RWPE1 (cell line): ENCODE results near the gene GAP43.

Source experiments
- CTCF ChIA-PET: fragments of 350-600 bp; sonication (Branson Sonifier 250); formaldehyde crosslinking; extraction: SDS; loops from one replicate; lab custom pipeline; 2021; lab: Yijun Ruan, JAX
- POLR2A ChIA-PET: fragments of 400-600 bp; formaldehyde crosslinking; extraction: SDS; loops from one replicate; lab custom pipeline; 2020; ENCODE audit warnings: antibody characterized with exemption; ENCODE audit not compliant: low non-redundant PET; lab: Yijun Ruan, JAX
- DNase-seq: peaks from one replicate; pipeline ENCODE4 v3.0.0; 2012; ENCODE audit warnings: low spot score
- H3K27ac ChIP-seq: fragments of 450-650 bp; 2 replicates; pipeline ENCODE4 v1.5.1; 2017
- TF ChIP-seq, protein P1 (sequence below): fragments of 450-650 bp; conservative IDR thresholded peaks from 2 replicates; pipeline ENCODE4 v1.5.1; 2017; ENCODE audit warnings: low read depth, mild to moderate bottlenecking

Gene GAP43

DNA sequence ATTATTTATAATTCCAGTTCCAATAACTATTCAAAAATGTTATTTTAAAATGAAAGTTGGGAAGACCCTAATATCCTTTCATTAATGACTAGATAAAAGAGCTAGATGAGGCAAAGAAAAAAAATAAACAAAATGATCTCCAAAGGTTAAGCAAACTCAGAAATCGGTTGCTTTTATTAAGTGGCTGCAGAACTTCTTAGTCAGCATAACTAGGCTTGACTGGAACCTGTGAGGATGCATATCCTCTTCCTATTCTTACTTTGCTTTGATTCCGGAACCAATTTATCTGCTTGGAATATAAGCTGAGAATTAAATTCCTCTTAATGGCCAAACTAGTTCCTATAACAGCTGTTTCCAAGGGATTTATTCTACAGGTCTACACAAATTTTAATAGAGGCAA, 10.7 kb downstream of the GAP43 start:
- no peak for DNase-seq
- no peak overlapping the region for H3K27ac ChIP-seq
- CTCF ChIA-PET: no interaction called here
- POLR2A ChIA-PET: no interaction called here
- TF ChIP-seq, protein P1, sequence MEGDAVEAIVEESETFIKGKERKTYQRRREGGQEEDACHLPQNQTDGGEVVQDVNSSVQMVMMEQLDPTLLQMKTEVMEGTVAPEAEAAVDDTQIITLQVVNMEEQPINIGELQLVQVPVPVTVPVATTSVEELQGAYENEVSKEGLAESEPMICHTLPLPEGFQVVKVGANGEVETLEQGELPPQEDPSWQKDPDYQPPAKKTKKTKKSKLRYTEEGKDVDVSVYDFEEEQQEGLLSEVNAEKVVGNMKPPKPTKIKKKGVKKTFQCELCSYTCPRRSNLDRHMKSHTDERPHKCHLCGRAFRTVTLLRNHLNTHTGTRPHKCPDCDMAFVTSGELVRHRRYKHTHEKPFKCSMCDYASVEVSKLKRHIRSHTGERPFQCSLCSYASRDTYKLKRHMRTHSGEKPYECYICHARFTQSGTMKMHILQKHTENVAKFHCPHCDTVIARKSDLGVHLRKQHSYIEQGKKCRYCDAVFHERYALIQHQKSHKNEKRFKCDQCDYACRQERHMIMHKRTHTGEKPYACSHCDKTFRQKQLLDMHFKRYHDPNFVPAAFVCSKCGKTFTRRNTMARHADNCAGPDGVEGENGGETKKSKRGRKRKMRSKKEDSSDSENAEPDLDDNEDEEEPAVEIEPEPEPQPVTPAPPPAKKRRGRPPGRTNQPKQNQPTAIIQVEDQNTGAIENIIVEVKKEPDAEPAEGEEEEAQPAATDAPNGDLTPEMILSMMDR: no peak

DNA sequence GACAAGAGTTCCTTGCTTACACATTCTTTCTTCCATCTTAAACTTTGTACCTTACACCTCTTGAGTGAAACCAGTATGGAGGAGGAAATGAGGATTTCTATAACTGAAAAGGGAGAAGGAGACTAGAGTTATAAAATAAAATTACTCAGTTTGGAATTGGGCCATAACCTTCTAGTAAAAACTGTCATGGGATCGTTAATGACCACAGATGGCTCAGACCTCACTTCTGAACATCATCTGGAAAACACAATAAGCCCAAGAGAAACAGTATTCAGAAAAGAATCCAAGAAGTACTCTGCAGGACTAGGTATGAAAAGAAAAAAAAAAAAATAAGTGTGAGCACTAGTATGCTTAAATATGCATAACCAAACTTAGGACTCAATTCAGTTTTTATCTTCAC, 12.1 kb downstream of the GAP43 start:
- CTCF ChIA-PET: interaction anchor here (0.7 kb wide), 1 partner anchor 539 kb away, joined by 3 read pairs; no protein-coding TSS in a partner anchor
- no peak for DNase-seq
- H3K27ac ChIP-seq: no peak overlapping the region
- TF ChIP-seq, protein P1: no peak
- POLR2A ChIA-PET: no interaction called here

DNA sequence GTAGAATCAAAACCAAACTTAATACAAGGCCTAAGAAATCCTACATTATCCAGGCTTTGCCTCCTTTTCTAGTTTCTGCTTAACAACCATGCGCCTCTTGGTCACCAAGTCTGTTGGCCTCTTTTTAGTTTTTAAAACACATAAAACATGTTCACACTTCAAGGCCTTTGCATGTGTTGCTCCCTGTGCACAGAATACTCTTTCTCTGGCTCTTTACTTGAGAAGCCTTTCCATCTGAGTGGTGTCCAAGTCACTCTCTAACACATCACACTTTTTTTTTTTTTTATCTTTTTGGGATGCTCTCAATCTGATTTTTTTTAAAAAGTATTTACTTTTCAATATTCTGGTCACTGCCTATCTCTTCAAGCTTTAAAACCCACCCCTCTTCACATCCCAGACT, 14.9 kb downstream of the GAP43 start:
- TF ChIP-seq, protein P1: no peak
- no peak for DNase-seq
- H3K27ac ChIP-seq: no peak overlapping the region
- ChIA-PET CTCF (no interaction called here), POLR2A (no interaction called here)

DNA sequence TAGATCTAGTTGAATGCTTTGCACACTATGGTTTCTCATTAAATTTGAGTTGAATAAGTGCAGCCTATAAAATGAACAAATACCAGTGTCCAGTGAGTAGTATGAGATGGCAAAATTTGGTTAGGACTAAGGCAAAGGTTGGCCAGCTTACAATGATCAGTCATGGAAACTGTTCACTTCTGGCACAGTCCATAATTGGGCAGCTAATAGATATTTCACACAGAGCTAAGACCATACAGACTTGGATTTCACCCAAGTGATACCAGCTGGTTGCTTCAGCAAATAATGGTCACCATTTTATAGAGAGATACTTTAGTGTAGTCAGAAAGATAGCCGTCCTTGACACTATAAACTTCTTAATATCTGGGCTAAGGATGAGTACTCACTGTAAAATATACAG, 15.7 kb downstream of the GAP43 start:
- CTCF ChIA-PET: no interaction called here
- DNase-seq: no peak
- POLR2A ChIA-PET: no interaction called here
- TF ChIP-seq, protein P1: no peak
- H3K27ac ChIP-seq: no peak overlapping the region

DNA sequence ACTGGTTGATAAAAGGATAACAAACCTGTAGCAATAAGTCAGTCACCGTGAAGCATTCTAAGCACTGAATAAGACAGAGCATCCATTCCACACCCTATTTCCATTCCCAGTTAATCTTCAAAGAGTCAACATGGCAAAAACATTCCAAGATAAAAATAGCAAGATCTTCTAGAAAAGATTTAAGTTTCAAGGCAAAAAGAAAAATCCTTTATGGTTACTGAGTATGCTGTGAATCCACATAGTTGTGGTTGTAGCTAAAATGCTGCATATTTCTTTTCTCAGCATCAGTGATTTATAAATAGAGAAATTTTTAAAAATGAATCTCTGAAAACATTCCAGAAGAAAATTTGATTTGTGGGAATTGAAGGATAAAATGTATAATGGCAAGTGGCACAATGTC, 21.1 kb downstream of the GAP43 start:
- TF ChIP-seq, protein P1: no peak
- DNase-seq: no peak
- ChIA-PET CTCF (no interaction called here), POLR2A (no interaction called here)
- no peak overlapping the region for H3K27ac ChIP-seq

DNA sequence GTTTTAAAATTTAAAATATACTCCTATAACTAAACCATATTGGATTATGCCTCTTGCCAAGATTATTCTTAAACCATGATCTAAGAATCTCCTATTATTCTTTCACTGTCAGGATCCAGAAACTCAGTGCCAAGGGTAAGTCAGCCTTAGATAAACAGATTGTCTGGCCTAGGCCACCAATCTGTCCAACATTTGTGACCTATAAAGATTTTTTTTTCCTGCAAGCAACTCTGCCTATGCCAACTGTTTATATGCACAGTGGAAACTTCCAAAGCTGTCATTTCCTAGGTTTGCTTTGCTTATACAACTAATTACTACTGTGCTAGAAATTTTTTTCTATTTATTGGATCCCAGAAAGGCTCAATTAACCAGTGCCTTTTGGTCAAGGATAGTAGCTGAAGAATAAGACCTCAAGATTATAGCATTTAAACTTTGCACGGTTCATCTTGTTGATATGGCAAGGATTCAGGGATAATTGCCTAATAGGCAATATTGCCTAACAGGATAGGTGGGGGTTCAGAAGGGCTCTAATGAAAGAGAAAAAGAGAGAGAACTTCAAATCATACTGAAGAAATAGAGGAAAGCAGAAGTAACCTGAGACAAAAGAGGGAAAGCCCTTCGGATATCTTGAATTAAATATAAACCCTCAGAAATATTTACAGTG, 22.8 kb downstream of the GAP43 start:
- DNase-seq: no peak
- ChIA-PET CTCF (no interaction called here), POLR2A (no interaction called here)
- H3K27ac ChIP-seq: no peak overlapping the region
- TF ChIP-seq, protein P1: no peak
